Ascending aorta (tissue), 2 donors: ENCODE data around the gene TRIM37. TPM values are rescaled to one million over a fixed set of nuclear protein-coding genes. Genes with fewer than 3 reads are reported as not detected.

ENCODE experiments used
- DNase-seq, 2 donors: peaks; one replicate each; pipeline ENCODE4 v3.0.0-alpha.2; 2019; ENCODE audit warnings: low spot score in 2 of 2
- H3K27ac ChIP-seq, 2 donors: fragments of 200-600 bp; sonication (generic); one replicate each; pipeline ENCODE4 v1.5.1; 2016 to 2017; ENCODE audit warnings: mild to moderate bottlenecking in 1 of 2
- H3K27me3 ChIP-seq: fragments of 200-600 bp; sonication (generic); one replicate; pipeline ENCODE4 v1.5.1; 2017
- H3K36me3 ChIP-seq, 2 donors: fragments of 200-600 bp; sonication (generic); one replicate each; pipeline ENCODE4 v1.5.1; 2016
- H3K4me1 ChIP-seq, 2 donors: fragments of 200-600 bp; sonication (generic); one replicate each; pipeline ENCODE4 v1.5.1; 2016 to 2017; ENCODE audit warnings: mild to moderate bottlenecking in 1 of 2
- H3K4me3 ChIP-seq, 2 donors: fragments of 200-600 bp; sonication (generic); one replicate each; pipeline ENCODE4 v1.5.1; 2016 to 2017; ENCODE audit warnings: mild to moderate bottlenecking in 1 of 2
- H3K9me3 ChIP-seq, 2 donors: fragments of 200-600 bp; sonication (generic); one replicate each; pipeline ENCODE4 v1.5.1; 2016
- intact Hi-C: fragments of 100-400 bp; cut with DNase I; formaldehyde crosslinking; loops from one replicate; pipeline ENCODE4 v1.15.1; 2023
- total RNA-seq: library from RNA; depleted of rRNA; stranded (reverse); fragments of >200 nt; gene quantifications from one replicate; pipeline ENCODE4 v1.1.0, GENCODE V29; 2016
- TF ChIP-seq, protein P1 (sequence below), 3 experiments: fragments of 200-600 bp in 2 of 3; fragments of 450-650 bp in 1 of 3; sonication (generic) in 2 of 3; IDR thresholded peaks; one replicate each; pipeline ENCODE4 v1.5.1; 2016 to 2019; ENCODE audit warnings: antibody characterized with exemption in 3 of 3, mild to moderate bottlenecking in 1 of 3, moderate library complexity in 1 of 3

Gene TRIM37
- total RNA-seq, 1 donor from 2014 or later, result 15.0 TPM

DNA sequence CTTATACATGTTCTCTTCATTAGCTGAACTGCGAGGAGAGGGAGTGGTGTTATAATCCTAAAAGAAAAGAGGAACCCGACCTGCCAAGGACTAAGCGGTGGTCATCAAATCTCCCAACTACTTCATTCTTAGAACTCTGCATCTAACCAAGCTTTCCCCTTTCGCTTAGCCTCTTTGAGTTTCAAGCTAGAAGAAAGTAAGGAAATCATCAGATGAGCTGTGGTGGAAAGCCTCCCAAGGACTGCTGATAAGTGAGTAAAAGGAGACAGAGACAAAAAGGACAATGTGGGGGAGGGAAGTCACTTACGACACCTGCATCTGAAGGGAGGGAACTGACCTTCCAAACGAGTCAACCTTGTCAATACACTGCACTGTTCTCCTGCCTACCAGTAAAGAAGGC lies 121.3 kb downstream of the TRIM37 start:
- H3K4me3 ChIP-seq, result no peak overlapping the region
- TF ChIP-seq, protein P1, sequence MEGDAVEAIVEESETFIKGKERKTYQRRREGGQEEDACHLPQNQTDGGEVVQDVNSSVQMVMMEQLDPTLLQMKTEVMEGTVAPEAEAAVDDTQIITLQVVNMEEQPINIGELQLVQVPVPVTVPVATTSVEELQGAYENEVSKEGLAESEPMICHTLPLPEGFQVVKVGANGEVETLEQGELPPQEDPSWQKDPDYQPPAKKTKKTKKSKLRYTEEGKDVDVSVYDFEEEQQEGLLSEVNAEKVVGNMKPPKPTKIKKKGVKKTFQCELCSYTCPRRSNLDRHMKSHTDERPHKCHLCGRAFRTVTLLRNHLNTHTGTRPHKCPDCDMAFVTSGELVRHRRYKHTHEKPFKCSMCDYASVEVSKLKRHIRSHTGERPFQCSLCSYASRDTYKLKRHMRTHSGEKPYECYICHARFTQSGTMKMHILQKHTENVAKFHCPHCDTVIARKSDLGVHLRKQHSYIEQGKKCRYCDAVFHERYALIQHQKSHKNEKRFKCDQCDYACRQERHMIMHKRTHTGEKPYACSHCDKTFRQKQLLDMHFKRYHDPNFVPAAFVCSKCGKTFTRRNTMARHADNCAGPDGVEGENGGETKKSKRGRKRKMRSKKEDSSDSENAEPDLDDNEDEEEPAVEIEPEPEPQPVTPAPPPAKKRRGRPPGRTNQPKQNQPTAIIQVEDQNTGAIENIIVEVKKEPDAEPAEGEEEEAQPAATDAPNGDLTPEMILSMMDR (IDR thresholded peaks at IDR 0.05), result no peak
- H3K4me1 ChIP-seq, result no peaks in the 10 kb centered on the region
- no peaks in the 10 kb centered on the region for H3K9me3 ChIP-seq
- intact Hi-C loops, result no loop called here
- no peaks in the 10 kb centered on the region for H3K27me3 ChIP-seq
- DNase-seq, result no peak
- H3K36me3 ChIP-seq, result no peaks in the 10 kb centered on the region
- H3K27ac ChIP-seq, result no peak overlapping the region

DNA sequence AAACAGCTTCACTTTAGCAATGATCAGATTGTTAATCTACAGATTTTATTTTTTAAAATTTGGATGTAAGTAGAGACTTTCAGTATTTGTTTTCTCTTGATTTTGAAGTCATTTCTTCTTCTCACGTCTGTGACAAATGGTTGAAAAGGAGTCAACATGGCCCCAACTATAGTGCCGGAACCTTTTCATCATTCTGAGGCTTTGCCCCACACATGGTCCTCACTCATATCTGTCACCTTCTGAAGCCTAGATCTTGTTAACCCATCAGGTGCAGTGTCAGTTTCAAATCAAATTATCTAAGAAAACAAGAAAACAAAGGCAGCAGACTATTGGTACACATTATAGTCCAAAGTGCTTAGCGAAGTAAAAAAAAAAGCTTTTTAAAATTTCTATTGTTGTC lies 124.1 kb downstream of the TRIM37 start:
- Histone ChIP-seq H3K4me3 (no peak overlapping the region), H3K27ac (no peak overlapping the region), H3K36me3 (no peaks in the 10 kb centered on the region), H3K27me3 (no peaks in the 10 kb centered on the region), H3K9me3 (no peaks in the 10 kb centered on the region), H3K4me1 (no peaks in the 10 kb centered on the region)
- DNase-seq, result no peak
- TF ChIP-seq, protein P1 (IDR thresholded peaks at IDR 0.05), result no peak
- intact Hi-C loops, result no loop called here

DNA sequence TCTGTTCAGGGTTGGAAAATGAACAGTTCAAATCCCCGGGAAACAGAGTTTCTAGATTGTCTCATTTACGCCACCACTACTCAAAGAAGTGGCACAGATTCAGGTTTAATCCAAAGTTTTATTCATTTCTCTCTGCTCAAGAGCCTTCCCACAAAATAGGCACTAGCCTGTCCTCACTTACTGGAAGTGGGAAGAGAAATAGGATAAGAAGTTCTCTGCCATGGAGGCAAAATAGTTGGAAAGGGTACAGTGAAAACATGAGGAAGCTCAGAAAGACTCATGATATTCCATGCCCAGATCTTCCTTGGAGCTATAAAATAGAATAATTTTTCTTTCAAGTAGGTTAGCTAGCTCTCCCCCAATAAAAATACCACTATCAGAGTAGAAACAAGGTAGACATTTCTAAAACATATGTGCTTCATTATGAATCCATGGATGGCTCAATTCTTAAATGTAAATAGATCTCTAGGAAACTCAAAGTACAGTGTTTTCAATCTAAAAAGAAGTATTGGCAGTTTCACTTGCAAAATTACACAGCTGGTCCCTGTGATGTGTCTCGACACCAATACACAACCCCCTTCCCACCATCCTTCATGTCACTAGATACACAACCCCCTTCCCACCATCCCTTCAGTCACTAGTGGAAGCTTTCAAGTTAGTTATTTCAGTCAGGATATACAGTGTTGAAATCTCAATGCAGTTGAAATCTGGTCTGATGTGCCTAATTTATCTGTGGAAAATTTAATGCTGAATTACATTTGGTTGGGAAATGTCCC lies 125.8 kb downstream of the TRIM37 start:
- H3K4me3 ChIP-seq, result no peak overlapping the region
- H3K36me3 ChIP-seq, result no peaks in the 10 kb centered on the region
- no peaks in the 10 kb centered on the region for H3K9me3 ChIP-seq
- DNase-seq, result no peak
- TF ChIP-seq, protein P1 (IDR thresholded peaks at IDR 0.05), result no peak
- no peak overlapping the region for H3K27ac ChIP-seq
- no peaks in the 10 kb centered on the region for H3K27me3 ChIP-seq
- H3K4me1 ChIP-seq, result no peaks in the 10 kb centered on the region
- intact Hi-C loops, result no loop called here

DNA sequence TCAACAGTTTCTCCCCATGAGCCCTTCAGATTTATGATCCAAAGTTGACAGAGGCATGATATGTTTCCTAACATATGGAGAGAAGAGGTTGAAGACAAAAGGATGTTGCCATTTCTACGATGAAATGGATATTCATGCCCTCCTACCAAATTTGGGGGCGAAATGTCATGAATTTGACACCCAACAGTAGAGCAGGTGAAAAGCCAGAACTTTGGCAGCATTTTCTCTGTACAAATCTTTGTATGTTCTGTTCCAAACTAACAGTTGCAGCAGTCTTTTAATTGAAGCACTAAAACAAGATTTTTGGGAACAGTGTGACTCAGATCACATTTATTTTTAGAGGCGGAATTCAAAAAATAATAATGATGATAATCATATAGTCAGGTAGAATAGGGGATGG lies 130.1 kb downstream of the TRIM37 start:
- TF ChIP-seq, protein P1 (IDR thresholded peaks at IDR 0.05), result no peak
- H3K36me3 ChIP-seq, result no peaks in the 10 kb centered on the region
- H3K27me3 ChIP-seq, result no peaks in the 10 kb centered on the region
- no peaks in the 10 kb centered on the region for H3K9me3 ChIP-seq
- intact Hi-C loops, result no loop called here
- H3K27ac ChIP-seq, result no peak overlapping the region
- H3K4me1 ChIP-seq, result no peaks in the 10 kb centered on the region
- DNase-seq, result no peak
- no peak overlapping the region for H3K4me3 ChIP-seq

DNA sequence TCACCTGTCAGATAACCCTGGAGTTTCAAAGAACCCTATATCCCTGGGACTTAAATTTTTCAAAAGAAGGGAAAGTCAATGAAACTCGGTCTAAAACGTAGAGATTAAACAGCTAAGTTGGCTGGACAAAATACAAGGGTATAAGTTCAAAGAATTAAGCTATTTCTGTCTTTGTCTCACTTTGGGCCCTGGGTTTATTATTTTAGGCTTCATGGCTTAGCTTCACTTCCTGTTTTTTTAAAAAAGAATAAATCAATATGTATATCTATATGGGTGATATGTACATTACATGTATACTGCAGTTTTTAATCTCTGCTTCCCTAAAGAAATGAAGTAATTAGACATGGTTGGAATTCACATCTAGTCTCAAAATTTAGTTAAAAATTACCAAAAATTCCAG lies 132.3 kb downstream of the TRIM37 start:
- Histone ChIP-seq H3K4me3 (no peak overlapping the region), H3K9me3 (no peaks in the 10 kb centered on the region), H3K4me1 (no peaks in the 10 kb centered on the region), H3K27me3 (no peaks in the 10 kb centered on the region), H3K27ac (no peak overlapping the region), H3K36me3 (no peaks in the 10 kb centered on the region)
- TF ChIP-seq, protein P1 (IDR thresholded peaks at IDR 0.05), result no peak
- intact Hi-C loops, result no loop called here
- no peak for DNase-seq
